Gastrocnemius medialis (tissue), 4 donors: ENCODE data around the gene CCDC188.

Experiments used
- POLR2A ChIP-seq, 2 donors: fragments of 450-650 bp; IDR thresholded peaks; one replicate each; pipeline ENCODE4 v1.6.1; 2017; ENCODE audit warnings: antibody characterized with exemption in 2 of 2, mild to moderate bottlenecking in 2 of 2, moderate library complexity in 2 of 2
- TF ChIP-seq, protein P1 (sequence below), 5 experiments: fragments of 450-650 bp in 3 of 5; fragments of 200-600 bp in 2 of 5; sonication (generic) in 2 of 5; IDR thresholded peaks in 4 of 5; conservative IDR thresholded peaks in 1 of 5; 1 replicate in 4 of 5; 2 replicates in 1 of 5; pipeline ENCODE4 v1.5.1; 2016 to 2019; ENCODE audit warnings: antibody characterized with exemption in 5 of 5, mild to moderate bottlenecking in 3 of 5, moderate library complexity in 3 of 5

DNA sequence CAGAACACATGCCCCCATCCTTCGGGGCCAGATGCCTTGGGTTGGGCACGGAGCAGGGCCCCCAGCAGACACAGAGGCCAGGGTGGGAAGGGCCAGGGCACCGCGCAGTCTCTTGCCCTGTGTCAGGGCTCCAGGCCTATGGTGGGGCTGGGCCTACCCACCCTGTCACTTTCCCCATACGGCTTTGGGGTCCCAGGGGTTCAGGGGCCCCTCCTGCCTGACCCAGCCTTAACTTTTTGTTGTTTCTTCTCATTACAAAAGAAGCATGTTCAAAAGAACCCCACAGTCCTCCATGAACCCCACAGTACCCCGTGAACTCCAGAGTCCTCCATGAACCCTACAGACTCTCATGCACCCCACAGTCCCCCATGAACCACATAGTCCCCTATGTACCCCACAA, 33.0 kb upstream of the CCDC188 start:
- TF ChIP-seq, protein P1, sequence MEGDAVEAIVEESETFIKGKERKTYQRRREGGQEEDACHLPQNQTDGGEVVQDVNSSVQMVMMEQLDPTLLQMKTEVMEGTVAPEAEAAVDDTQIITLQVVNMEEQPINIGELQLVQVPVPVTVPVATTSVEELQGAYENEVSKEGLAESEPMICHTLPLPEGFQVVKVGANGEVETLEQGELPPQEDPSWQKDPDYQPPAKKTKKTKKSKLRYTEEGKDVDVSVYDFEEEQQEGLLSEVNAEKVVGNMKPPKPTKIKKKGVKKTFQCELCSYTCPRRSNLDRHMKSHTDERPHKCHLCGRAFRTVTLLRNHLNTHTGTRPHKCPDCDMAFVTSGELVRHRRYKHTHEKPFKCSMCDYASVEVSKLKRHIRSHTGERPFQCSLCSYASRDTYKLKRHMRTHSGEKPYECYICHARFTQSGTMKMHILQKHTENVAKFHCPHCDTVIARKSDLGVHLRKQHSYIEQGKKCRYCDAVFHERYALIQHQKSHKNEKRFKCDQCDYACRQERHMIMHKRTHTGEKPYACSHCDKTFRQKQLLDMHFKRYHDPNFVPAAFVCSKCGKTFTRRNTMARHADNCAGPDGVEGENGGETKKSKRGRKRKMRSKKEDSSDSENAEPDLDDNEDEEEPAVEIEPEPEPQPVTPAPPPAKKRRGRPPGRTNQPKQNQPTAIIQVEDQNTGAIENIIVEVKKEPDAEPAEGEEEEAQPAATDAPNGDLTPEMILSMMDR (IDR thresholded peaks at IDR 0.05 in 4 of 5, conservative IDR thresholded peaks at IDR 0.05 in 1 of 5) = no peak
- no peak for TF ChIP-seq POLR2A (IDR thresholded peaks at IDR 0.05)
